K562 (cell line): ENCODE results near the gene NFATC2. TPM values are rescaled to one million over a fixed set of nuclear protein-coding genes. Genes with fewer than 3 reads are reported as not detected.
A peak's percentile ranks its signal among the peaks of the same experiment; 100 is the strongest.

Source experiments
- CBFA2T3 ChIP-seq: fragments of 450-650 bp; IDR thresholded peaks from 2 replicates; pipeline ENCODE4 v1.6.1; 2017
- FOXO4 ChIP-seq: fragments of 450-650 bp; formaldehyde crosslinking; IDR thresholded peaks from 2 replicates; pipeline ENCODE4 v1.4.0; 2020; ENCODE audit warnings: mild to moderate bottlenecking, moderate library complexity
- GTF3C2 ChIP-seq: IDR thresholded peaks from 3 replicates; pipeline ENCODE4 v1.6.1; 2011; ENCODE audit warnings: borderline replicate concordance, mild to moderate bottlenecking, moderate library complexity; ENCODE audit not compliant: insufficient read length; ENCODE audit errors: extremely low read depth
- HOXB6 ChIP-seq: fragments of 250-450 bp; sonication (Bioruptor Pico); IDR thresholded peaks from 2 replicates; pipeline ENCODE4 v1.5.1; 2022; ENCODE audit warnings: mild to moderate bottlenecking, borderline replicate concordance
- KLF13 ChIP-seq: fragments of 450-650 bp; IDR thresholded peaks from 2 replicates; pipeline ENCODE4 v1.6.1; 2016; ENCODE audit warnings: missing genetic modification characterization, low read depth, mild to moderate bottlenecking, missing compliant biosample characterization, moderate library complexity, borderline replicate concordance
- MAFG ChIP-seq: fragments of 450-650 bp; conservative IDR thresholded peaks from 2 replicates; pipeline ENCODE4 v1.6.1; 2016; ENCODE audit warnings: missing genetic modification characterization, missing compliant biosample characterization
- MCM5 ChIP-seq: fragments of 450-650 bp; IDR thresholded peaks from 2 replicates; pipeline ENCODE4 v1.6.1; 2016; ENCODE audit warnings: low read depth
- SAFB ChIP-seq: fragments of 200-400 bp; formaldehyde crosslinking; IDR thresholded peaks from 2 replicates; pipeline ENCODE4 v1.6.1; 2017; ENCODE audit warnings: low read depth, low read length, borderline replicate concordance
- ZBTB5 ChIP-seq: fragments of 450-650 bp; IDR thresholded peaks from 2 replicates; pipeline ENCODE4 v1.6.1; 2017; ENCODE audit warnings: antibody characterized with exemption
- ZBTB8A ChIP-seq: fragments of 450-650 bp; IDR thresholded peaks from 2 replicates; pipeline ENCODE4 v1.6.1; 2018; ENCODE audit warnings: mild to moderate bottlenecking, moderate library complexity; ENCODE audit not compliant: partially characterized antibody
- ZNF124 ChIP-seq: sonication (generic); formaldehyde crosslinking; IDR thresholded peaks from 2 replicates; pipeline ENCODE4 v1.8.1; 2022; ENCODE audit warnings: missing genetic modification reagents
- ZNF318 ChIP-seq, 2 experiments: fragments of 450-650 bp; IDR thresholded peaks; 2 replicates each; pipeline ENCODE4 v1.6.1; 2016; ENCODE audit warnings: mild to moderate bottlenecking in 2 of 2, borderline replicate concordance in 1 of 2, low read depth in 1 of 2, moderate library complexity in 1 of 2
- ZSCAN29 ChIP-seq: fragments of 450-650 bp; IDR thresholded peaks from 2 replicates; pipeline ENCODE4 v1.6.1; 2017
- polyA plus RNA-seq, 8 experiments: library from polyadenylated mRNA; depleted of rRNA in 4 of 8; stranded (reverse) in 5 of 8; unstranded in 3 of 8; fragments of >200 nt; fragmentation: Nextera tagmentation in 2 of 8; fragmentation: Illumina TruSeq in 1 of 8; extraction: Ambion mirVana in 2 of 8; extraction: Trizol in 1 of 8; gene quantifications; 2 replicates each; pipeline versions ENCODE4 v1.2.1 to v1.2.3, GENCODE V29; 2011 to 2014; ENCODE audit warnings: inconsistent platforms in 1 of 8, missing spikeins in 1 of 8
- total RNA-seq, 7 experiments: library from RNA; depleted of rRNA in 6 of 7; stranded (reverse); fragments of >200 nt in 6 of 7; fragmentation: Illumina TruSeq in 2 of 7; extraction: Trizol in 2 of 7; gene quantifications; 2 replicates each; pipeline versions ENCODE4 v1.2.1 to v1.2.3, GENCODE V29; 2011 to 2021; ENCODE audit warnings: low replicate concordance in 1 of 7

The NFATC2 gene
- total and polyA plus RNA-seq, 9 of the 15 experiments (the other 6 are each of a cell fraction or from before 2014, with no cell fraction given): 1.9 to 11.2 (median 3.0) TPM

- no peak for TF ChIP-seq ZNF318 (IDR thresholded peaks at IDR 0.05; ENCODE audit: borderline replicate concordance in 1 of 2, low read depth in 1 of 2)
- TF ChIP-seq ZNF124 (CRISPR knock-in tag): no peak
- peak; percentile 91 for TF ChIP-seq CBFA2T3
- TF ChIP-seq ZBTB8A: no peak
- no peak for TF ChIP-seq FOXO4 (CRISPR knock-in tag)
- no peak for TF ChIP-seq ZBTB5
- no peak for TF ChIP-seq ZSCAN29
- TF ChIP-seq KLF13 (tag): no peak
- TF ChIP-seq HOXB6 (CRISPR knock-in tag): no peak
- no peak for TF ChIP-seq MAFG (tag)
- TF ChIP-seq MCM5: no peak
- no peak for TF ChIP-seq SAFB
- TF ChIP-seq GTF3C2: no peak
These were observed 168.6 kb downstream of the NFATC2 start (continued) for GRCh38 chr20:51373713-51374455.
